H1 (cell line): ENCODE data around the gene NUMB.

Experiments used
- ASH2L ChIP-seq: fragments of 200-600, 300-600 bp; sonication (generic); IDR thresholded peaks from one replicate; pipeline ENCODE4 v1.7.1; 2017; ENCODE audit warnings: low read length
- ATF2 ChIP-seq: IDR thresholded peaks from 2 replicates; pipeline ENCODE4 v1.6.1; 2012; ENCODE audit warnings: low read length, inconsistent platforms
- CEBPB ChIP-seq: IDR thresholded peaks from 2 replicates; pipeline ENCODE4 v1.6.1; 2012; ENCODE audit warnings: low read depth, low read length
- CHD2 ChIP-seq: IDR thresholded peaks from 2 replicates; pipeline ENCODE4 v1.6.1; 2012; ENCODE audit warnings: low read length, improper control_type of control experiment
- CTCF ChIP-seq, 3 experiments: IDR thresholded peaks; 1 replicate in 2 of 3; 2 replicates in 1 of 3; pipeline versions ENCODE4 v1.5.1 to v1.6.1; 2011; ENCODE audit warnings: low read length in 3 of 3, mild to moderate bottlenecking in 3 of 3, inconsistent platforms in 2 of 3, low read depth in 1 of 3, moderate library complexity in 1 of 3; ENCODE audit not compliant: insufficient read depth in 1 of 3; ENCODE audit errors: control extremely low read depth in 1 of 3
- EP300 ChIP-seq, 2 experiments: IDR thresholded peaks; 1 replicate in 1 of 2; 2 replicates in 1 of 2; pipeline ENCODE4 v1.6.1; 2011 to 2012; ENCODE audit warnings: low read depth in 2 of 2, low read length in 2 of 2, mild to moderate bottlenecking in 2 of 2, borderline replicate concordance in 1 of 2, inconsistent platforms in 1 of 2, moderate library complexity in 1 of 2
- EZH2 ChIP-seq: fragments of 200-600 bp; sonication (generic); IDR thresholded peaks from 2 replicates; pipeline ENCODE4 v1.7.1; 2012; ENCODE audit warnings: low read depth, mild to moderate bottlenecking, moderate library complexity, low read length, inconsistent platforms; ENCODE audit not compliant: severe bottlenecking
- JUN ChIP-seq: IDR thresholded peaks from 2 replicates; pipeline ENCODE4 v1.6.1; 2011; ENCODE audit warnings: low read depth, mild to moderate bottlenecking, improper control_type of control experiment, low read length
- POLR2A ChIP-seq, 2 experiments: IDR thresholded peaks; 1 replicate in 1 of 2; 2 replicates in 1 of 2; pipeline ENCODE4 v1.6.1; 2011; ENCODE audit warnings: low read depth in 2 of 2, low read length in 2 of 2, mild to moderate bottlenecking in 2 of 2; ENCODE audit errors: control extremely low read depth in 1 of 2
- RFX5 ChIP-seq: IDR thresholded peaks from 2 replicates; pipeline ENCODE4 v1.6.1; 2011; ENCODE audit warnings: low read depth, low read length, improper control_type of control experiment, borderline replicate concordance
- SP1 ChIP-seq: IDR thresholded peaks from 2 replicates; pipeline ENCODE4 v1.6.1; 2011; ENCODE audit warnings: low read depth, low read length
- SRF ChIP-seq: IDR thresholded peaks from 2 replicates; pipeline ENCODE4 v1.6.1; 2011; ENCODE audit warnings: mild to moderate bottlenecking, low read depth, low read length, moderate library complexity
- USF2 ChIP-seq: IDR thresholded peaks from 2 replicates; pipeline ENCODE4 v1.6.1; 2011; ENCODE audit warnings: low read length, improper control_type of control experiment
- ZNF274 ChIP-seq: IDR thresholded peaks from 2 replicates; pipeline ENCODE4 v1.7.0; 2012; ENCODE audit warnings: low read length, borderline replicate concordance; ENCODE audit errors: extremely low read depth

GRCh38 chr14:73236157-73236556 lies 222.2 kb downstream of the NUMB start:
- TF ChIP-seq JUN (no peak), SRF (no peak), CTCF (IDR thresholded peaks at IDR 0.05; ENCODE audit: control extremely low read depth in 1 of 3, insufficient read depth in 1 of 3, low read depth in 1 of 3, low read length in 3 of 3) (no peak), ATF2 (no peak), POLR2A (IDR thresholded peaks at IDR 0.05; ENCODE audit: control extremely low read depth in 1 of 2, low read depth in 2 of 2, low read length in 2 of 2) (no peak), EZH2 (no peak), USF2 (no peak), CEBPB (no peak), EP300 (IDR thresholded peaks at IDR 0.05; ENCODE audit: borderline replicate concordance in 1 of 2, low read depth in 2 of 2, low read length in 2 of 2) (no peak), ZNF274 (no peak), SP1 (no peak), ASH2L (no peak), RFX5 (no peak), CHD2 (no peak)
